ENCODE measurements around the gene COL5A1.
"Not testable (repeated sequence)": the region's sequence is repeated elsewhere in the genome, so short reads cannot be mapped to it uniquely, and the experiment has no call there.

The COL5A1 gene

DNA sequence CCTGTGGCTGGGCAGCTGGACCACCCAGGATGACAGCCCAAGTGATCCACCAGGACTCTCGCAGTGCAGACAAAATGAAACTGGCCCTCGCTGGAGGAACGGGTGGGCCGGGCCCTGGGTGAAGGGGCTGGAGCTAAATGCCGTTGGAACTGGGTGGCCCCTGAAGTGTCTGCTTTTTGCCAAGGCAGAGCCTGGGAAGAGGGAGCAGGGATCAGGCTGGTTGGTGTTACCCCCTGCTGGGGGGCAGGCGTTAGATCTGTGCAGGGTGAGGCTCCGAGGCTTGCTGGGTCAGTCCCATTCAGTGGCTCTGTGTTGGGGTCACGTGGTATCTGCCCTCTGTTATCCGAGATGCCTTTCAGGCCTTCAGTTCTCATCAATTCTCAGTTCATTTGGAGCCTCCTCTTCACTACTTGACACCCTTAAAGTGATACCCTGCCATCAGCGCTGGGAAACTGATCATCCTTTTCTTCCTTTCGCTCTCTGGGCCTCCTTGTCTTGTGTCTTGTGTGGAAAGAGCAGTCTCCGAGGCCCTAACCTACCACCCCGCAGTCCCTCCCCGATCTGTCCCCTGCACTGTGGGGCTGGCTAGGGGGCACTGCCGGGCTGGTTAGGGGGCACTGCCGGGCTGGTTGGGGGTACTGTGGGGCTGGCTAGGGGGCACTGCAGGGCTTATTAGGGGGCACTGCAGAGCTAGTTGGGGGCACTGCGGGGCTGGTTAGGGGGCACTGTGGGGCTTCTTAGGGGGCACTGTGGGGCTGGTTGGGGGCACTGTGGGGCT is 37.3 kb downstream of the COL5A1 start:
- no peak for DNase-seq (ENCODE audit: low spot score)

GRCh38 chr9:134679616-134680392 is 38.2 kb downstream of the COL5A1 start:
- no peak for DNase-seq (ENCODE audit: low spot score)

- DNase-seq (ENCODE audit: low spot score), result no peak
Measured at GRCh38 chr9:134680393-134681060, 38.9 kb downstream of the COL5A1 start.

DNA sequence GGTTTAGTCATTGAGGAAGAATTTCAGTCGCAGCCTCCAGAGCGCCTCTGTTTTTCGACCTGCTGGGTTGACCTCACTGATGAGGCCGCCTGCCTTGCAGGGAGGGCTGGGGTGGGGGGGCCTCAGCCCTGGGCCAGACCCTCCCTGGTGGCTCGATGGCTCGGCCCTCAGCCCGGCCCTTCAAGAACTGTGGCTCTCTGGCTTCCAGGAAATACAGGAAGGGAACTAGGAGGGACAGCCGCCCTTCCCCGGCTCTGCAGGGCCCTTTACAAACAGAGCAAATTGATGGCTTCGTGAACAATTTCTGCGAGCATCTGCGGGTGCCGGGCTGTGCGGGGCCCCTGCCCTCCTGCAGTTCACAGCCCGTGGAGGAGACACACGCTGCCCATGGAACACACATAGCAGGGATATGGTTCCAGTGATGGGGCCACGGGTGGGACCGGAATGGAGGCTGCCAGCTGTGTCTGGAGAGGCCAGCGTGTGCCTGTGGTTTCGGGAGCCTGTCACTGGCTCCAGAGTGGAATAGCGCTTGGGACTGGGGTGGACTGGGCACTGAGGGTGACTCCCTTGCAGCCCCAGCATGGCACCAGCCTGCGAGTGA is 39.6 kb downstream of the COL5A1 start:
- DNase-seq (ENCODE audit: low spot score), result no peak

- no peak for DNase-seq (ENCODE audit: low spot score)
Measured at GRCh38 chr9:134682026-134682425, 40.4 kb downstream of the COL5A1 start.

DNA sequence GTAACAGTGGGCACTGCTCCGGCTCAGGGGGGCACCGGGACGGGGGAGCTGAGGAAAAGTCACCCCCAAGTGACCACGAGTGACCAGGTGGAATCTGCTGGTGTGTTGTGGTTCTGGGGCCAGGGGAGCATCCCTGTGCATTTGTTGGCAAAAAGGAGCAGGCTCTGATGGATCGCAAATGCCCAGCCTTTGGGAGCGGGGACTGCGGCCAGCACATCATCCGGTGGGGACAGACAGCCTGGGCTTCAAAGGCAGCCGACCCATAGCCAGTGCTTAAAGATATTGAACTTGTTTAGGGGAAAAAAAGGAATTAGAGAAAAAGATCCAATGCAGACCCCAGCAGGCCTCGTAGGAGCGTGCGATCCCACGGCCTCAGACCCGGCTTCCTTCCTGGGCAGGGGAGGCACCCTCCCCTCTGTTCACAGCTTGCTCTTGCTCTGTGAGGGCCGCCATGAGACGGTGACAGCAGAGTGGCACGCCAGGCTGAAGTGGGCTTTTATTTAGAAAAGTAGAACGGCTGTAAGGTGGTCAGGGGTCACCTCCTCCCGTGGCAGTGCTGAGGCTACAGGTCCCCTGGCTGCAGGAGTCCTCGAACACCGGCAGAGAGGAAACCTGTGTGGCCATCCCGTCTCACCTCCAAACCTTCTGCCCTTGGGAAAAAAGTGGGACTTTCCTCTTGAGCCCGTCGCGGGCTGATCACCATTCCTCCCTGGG is 41.2 kb downstream of the COL5A1 start:
- no peak for DNase-seq (ENCODE audit: low spot score)

GRCh38 chr9:134683714-134684374 is 42.2 kb downstream of the COL5A1 start:
- no peak for DNase-seq (ENCODE audit: low spot score)

DNA sequence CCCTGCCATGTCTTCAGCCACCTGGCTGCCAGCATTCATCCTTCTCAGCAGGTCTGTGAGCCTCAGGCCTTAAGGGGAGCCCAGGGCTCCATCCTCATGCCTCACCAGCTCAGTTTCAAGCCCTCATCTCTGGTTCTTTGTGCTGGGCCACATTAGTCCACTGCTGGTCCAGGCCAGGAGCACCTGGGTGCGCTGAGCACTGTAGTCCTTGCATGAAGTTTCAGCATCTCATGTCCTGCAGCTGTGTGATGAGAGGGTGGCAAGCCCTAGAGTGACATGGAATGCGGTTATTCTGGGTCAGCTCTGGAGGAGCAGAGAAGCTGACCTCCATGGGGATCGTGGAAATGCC is 42.7 kb downstream of the COL5A1 start:
- no peak for DNase-seq (ENCODE audit: low spot score)

DNA sequence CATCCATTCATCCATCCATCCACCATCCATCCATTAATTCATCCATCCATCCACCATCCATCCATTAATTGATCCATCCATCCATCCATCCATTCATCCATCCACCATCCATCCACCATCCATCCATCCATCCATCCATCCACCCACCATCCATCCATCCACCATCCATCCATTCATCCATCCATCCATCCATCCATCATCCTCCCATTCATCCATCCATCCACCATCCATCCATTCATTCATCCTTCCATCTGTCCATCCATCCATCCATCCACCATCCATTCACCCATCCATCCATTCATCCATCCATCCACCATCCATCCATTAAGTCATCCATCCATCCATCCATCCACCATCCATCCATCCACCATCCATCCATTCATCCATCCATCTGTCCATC is 43.3 kb downstream of the COL5A1 start:
- not testable (repeated sequence) for DNase-seq (ENCODE audit: low spot score)

- no peak for DNase-seq (ENCODE audit: low spot score)
Measured at GRCh38 chr9:134685784-134686183, 44.2 kb downstream of the COL5A1 start.

GRCh38 chr9:134686896-134687295 is 45.3 kb downstream of the COL5A1 start:
- no peak for DNase-seq (ENCODE audit: low spot score)

DNA sequence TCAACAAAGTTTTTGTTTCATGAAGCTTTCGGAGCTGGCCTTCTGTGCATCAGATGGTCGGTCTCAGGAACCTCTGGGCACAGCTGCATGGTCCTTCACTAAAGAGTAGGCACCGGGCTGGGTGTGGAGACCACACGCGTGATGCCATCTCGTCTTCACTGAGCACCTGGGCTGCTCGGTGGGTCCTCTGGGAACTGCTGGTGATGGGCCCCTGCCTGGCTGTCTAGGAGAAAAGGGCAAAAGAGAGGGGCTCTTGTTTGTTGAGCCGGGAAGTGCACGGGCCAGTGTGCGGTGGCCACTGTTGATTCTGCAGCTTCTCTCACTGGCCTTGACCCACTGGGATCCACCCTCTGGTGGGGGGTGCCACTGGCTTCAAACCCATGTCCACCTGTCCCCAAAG is 46.0 kb downstream of the COL5A1 start:
- DNase-seq (ENCODE audit: low spot score), result no peak

DNA sequence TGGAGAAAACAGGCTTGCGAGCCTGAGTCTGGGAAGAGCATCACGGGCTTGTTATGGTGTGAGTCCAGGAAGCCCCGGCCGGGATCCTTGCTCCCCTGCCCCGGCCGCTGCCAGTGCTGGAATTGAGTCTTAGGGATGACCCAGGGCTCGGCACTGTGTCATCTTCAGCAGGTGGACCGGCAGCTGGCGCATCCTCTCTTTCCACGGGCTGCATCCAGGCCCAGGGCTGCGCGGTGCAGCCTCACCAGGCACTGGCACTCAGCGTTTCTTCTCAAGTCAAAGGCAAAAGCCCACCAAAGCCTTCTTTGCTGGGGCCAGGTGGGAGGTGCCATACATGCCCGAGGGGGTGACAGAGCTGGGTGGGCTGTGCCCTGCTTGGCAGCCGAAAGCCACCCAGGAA is 46.6 kb downstream of the COL5A1 start:
- no peak for DNase-seq (ENCODE audit: low spot score)

DNA sequence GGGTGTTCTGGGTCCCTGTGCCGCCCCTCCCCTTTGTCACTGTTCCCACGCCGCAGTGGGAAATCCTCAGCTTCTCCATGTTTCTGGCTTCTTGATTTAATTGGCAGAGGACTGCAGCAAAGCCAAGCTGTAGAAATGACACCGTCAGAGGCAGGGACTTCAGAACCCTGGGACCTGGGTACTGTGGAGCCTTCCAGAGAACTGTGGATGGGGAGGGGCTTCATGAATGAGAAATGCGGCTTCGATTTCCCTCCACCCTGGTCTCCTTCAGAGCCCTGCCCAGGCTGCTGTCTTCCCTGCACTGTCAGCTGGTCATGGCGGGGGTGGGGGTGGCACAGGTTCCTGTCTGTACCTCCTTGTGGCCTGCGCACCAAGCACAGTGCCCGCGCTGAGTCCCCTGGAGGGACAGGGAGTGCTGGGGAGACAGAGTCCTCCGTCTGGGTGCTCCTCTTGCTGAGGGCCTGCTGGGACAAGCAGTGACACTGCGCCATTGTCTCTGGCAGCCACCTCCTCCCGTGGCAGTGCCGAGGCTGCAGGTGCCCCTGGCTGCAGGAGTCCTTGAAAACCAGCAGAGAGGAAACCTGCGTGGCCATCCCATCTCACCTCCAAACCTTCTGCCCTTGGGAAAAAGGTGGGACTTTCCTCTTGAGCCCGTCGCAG is 47.2 kb downstream of the COL5A1 start:
- DNase-seq (ENCODE audit: low spot score), result no peak

- peak; percentile 87 for DNase-seq (ENCODE audit: low spot score)
Measured at GRCh38 chr9:134689321-134690181, 47.9 kb downstream of the COL5A1 start.

DNA sequence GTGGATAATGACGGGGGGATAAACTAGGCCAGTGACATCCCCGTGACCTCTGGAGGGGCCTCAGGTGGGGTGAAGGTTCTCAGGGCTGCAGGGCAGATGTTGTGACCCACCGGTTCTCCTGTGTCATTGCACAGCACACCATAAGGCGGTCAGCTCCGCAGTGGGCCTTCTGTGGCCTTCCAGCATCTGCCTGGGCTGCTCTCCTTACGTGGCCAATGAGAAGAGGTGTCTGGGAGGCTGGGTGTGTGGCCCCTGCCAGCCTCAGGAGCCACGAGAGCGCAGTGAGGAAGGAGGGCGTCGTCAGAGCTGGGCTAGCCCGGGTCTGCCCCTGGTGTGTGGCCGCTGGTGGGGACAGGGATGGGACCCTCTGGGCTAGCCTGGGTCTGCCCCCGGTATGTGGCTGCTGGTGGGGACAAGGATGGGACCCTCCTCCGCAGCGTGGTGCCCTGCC is 48.7 kb downstream of the COL5A1 start:
- no peak for DNase-seq (ENCODE audit: low spot score)

DNA sequence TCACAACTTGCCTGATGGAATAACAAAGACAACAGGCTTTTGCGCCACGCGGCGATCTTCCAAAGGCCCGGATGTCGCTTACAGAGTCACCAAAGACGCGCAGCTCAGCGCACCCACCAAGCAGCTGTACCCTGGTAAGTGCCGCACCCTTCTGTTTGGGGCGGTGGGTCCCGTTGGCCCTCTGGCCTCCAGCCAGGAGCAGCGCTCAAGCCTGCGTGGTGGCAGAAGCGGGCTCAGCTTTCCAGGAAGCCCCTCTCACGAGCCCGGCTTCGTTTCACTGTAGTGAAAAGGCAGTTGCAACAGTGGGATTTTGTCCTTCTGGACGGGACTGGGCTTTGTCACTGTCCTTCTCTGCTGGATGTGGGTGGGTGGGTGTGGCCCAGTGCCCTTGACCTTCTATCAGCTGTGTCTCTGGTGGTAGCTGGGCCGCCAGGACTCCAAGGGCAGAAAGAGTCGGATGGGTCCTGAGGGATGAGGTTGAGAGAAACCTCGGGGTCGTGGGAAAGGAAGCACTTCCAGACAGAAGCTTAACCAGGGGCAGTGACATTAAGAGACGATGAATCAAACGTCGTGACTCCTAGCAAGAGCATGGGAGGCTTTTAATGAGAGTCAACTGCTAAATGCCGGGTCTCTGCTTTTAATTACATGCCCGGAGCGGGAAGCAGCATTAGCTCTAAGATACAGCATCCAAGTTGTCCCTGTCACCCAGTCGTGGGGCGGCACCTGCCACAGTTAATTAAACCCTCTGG is 49.5 kb downstream of the COL5A1 start:
- DNase-seq (ENCODE audit: low spot score), result no peak

- no peak for DNase-seq (ENCODE audit: low spot score)
Measured at GRCh38 chr9:134691695-134692572, 50.3 kb downstream of the COL5A1 start.
